H1 (cell line): ENCODE data around the gene KCNMA1. TPM values are rescaled to one million over a fixed set of nuclear protein-coding genes. Genes with fewer than 3 reads are reported as not detected.

Experiments used
- CTCF ChIA-PET: fragments of 300-600 bp; sonication (Branson Sonifier 250); formaldehyde crosslinking; loops from one replicate; lab custom pipeline; 2021; ENCODE audit not compliant: partially characterized antibody; lab: Charles Lee
- POLR2A ChIA-PET: fragments of 300-600 bp; sonication (Branson Sonifier 250); formaldehyde crosslinking; loops from one replicate; lab custom pipeline; 2021; ENCODE audit warnings: inconsistent platforms; ENCODE audit not compliant: partially characterized antibody; lab: Charles Lee
- DNase-seq, 2 experiments: peaks; one replicate each; pipeline versions ENCODE4 v3.0.0 to v3.0.0-alpha.2; 2010 to 2022; ENCODE audit warnings: low spot score in 2 of 2, low read depth in 1 of 2, mixed read lengths in 1 of 2
- FAIRE-seq: peaks from 2 replicates; lab custom pipeline; 2011; peaks lifted over from hg19 to GRCh38; lab: Jason Lieb, UNC
- H2AFZ ChIP-seq: 2 replicates; pipeline ENCODE4 v1.8.1; 2012; ENCODE audit warnings: low read length, inconsistent platforms
- H2AK5ac ChIP-seq: 2 replicates; pipeline ENCODE4 v1.6.1; 2013; ENCODE audit warnings: low read depth, low read length
- H2BK120ac ChIP-seq: replicated peaks from 2 replicates; pipeline ENCODE3; 2013; ENCODE audit warnings: low read depth, low read length, inconsistent platforms
- H2BK12ac ChIP-seq: 2 replicates; pipeline ENCODE4 v1.6.1; 2013; ENCODE audit warnings: low read depth, low read length
- H2BK15ac ChIP-seq: 2 replicates; pipeline ENCODE4 v1.6.1; 2013; ENCODE audit warnings: low read length
- H2BK20ac ChIP-seq: 2 replicates; pipeline ENCODE4 v1.6.1; 2013; ENCODE audit warnings: low read length
- H2BK5ac ChIP-seq: 2 replicates; pipeline ENCODE4 v1.6.1; 2013; ENCODE audit warnings: low read depth, low read length
- H3K14ac ChIP-seq: 2 replicates; pipeline ENCODE4 v1.6.1; 2013; ENCODE audit warnings: inconsistent platforms; ENCODE audit not compliant: insufficient read length
- H3K18ac ChIP-seq: 2 replicates; pipeline ENCODE4 v1.6.1; 2013; ENCODE audit warnings: low read length; ENCODE audit errors: extremely low read depth
- H3K23ac ChIP-seq: 2 replicates; pipeline ENCODE4 v1.6.1; 2013; ENCODE audit warnings: inconsistent platforms; ENCODE audit not compliant: insufficient read length
- H3K23me2 ChIP-seq: 2 replicates; pipeline ENCODE4 v1.6.1; 2013; ENCODE audit warnings: low read depth, low read length
- H3K27ac ChIP-seq: 2 replicates; pipeline ENCODE4 v1.6.1; 2011; ENCODE audit warnings: low read depth, low read length, inconsistent platforms
- H3K27me3 ChIP-seq, 4 experiments: replicated peaks in 1 of 4; 1 replicate in 1 of 4; 2 replicates in 3 of 4; pipeline versions ENCODE4 v1.6.1 to v1.8.1; 2011 to 2013; ENCODE audit warnings: low read length in 3 of 4, mild to moderate bottlenecking in 3 of 4, inconsistent platforms in 2 of 4, mixed read lengths in 2 of 4, moderate library complexity in 1 of 4; ENCODE audit not compliant: control insufficient read depth in 3 of 4, insufficient read depth in 3 of 4; ENCODE audit errors: extremely low read depth in 1 of 4
- H3K36me3 ChIP-seq, 4 experiments: 2 replicates each; pipeline versions ENCODE4 v1.6.1 to v1.8.1; 2011 to 2013; ENCODE audit warnings: mild to moderate bottlenecking in 4 of 4, low read length in 3 of 4, moderate library complexity in 2 of 4, control low read depth in 1 of 4, inconsistent platforms in 1 of 4; ENCODE audit not compliant: insufficient read depth in 4 of 4, control insufficient read depth in 2 of 4
- H3K4ac ChIP-seq: replicated peaks from 2 replicates; pipeline ENCODE3; 2013; ENCODE audit warnings: low read length, low read depth, mixed read lengths, inconsistent platforms; ENCODE audit not compliant: insufficient read length
- H3K4me1 ChIP-seq, 4 experiments: replicated peaks in 1 of 4; 1 replicate in 1 of 4; 2 replicates in 3 of 4; pipeline versions ENCODE4 v1.6.1 to v1.8.1; 2011 to 2013; ENCODE audit warnings: low read length in 3 of 4, inconsistent platforms in 2 of 4, mixed read lengths in 1 of 4; ENCODE audit not compliant: insufficient read depth in 4 of 4, control insufficient read depth in 3 of 4
- H3K4me2 ChIP-seq, 2 experiments: 2 replicates each; pipeline versions ENCODE4 v1.6.1 to v1.8.1; 2011 to 2013; ENCODE audit warnings: low read depth in 2 of 2, low read length in 2 of 2, control low read depth in 1 of 2, inconsistent platforms in 1 of 2, mild to moderate bottlenecking in 1 of 2; ENCODE audit not compliant: insufficient read depth in 1 of 2
- H3K4me3 ChIP-seq, 4 experiments: fragments of 200-600, 300-600 bp in 1 of 4; sonication (generic), shearing (Covaris generic), sonication (Bioruptor Twin) in 1 of 4; 2 replicates each; pipeline versions ENCODE4 v1.5.1 to v1.8.1; 2011 to 2016; ENCODE audit warnings: low read length in 4 of 4, low read depth in 3 of 4, control low read depth in 2 of 4, inconsistent platforms in 2 of 4, mild to moderate bottlenecking in 2 of 4, mixed read lengths in 1 of 4, moderate library complexity in 1 of 4; ENCODE audit not compliant: insufficient read depth in 2 of 4; ENCODE audit errors: extremely low read depth in 1 of 4
- H3K56ac ChIP-seq: replicated peaks from 2 replicates; pipeline ENCODE3; 2013; ENCODE audit warnings: low read depth, mild to moderate bottlenecking, mixed read lengths, low read length, inconsistent platforms; ENCODE audit not compliant: insufficient read length
- H3K79me1 ChIP-seq: 2 replicates; pipeline ENCODE4 v1.6.1; 2013; ENCODE audit warnings: low read depth, low read length, control low read depth
- H3K79me2 ChIP-seq, 2 experiments: 2 replicates each; pipeline versions ENCODE4 v1.6.1 to v1.8.1; 2012 to 2013; ENCODE audit warnings: low read length in 2 of 2, mild to moderate bottlenecking in 2 of 2, inconsistent platforms in 1 of 2; ENCODE audit not compliant: insufficient read depth in 2 of 2, control insufficient read depth in 1 of 2
- H3K9ac ChIP-seq, 4 experiments: replicated peaks in 1 of 4; 1 replicate in 1 of 4; 2 replicates in 3 of 4; pipeline versions ENCODE4 v1.6.1 to v1.8.1; 2011 to 2013; ENCODE audit warnings: low read depth in 3 of 4, low read length in 3 of 4, control low read depth in 2 of 4, mild to moderate bottlenecking in 2 of 4, moderate library complexity in 2 of 4, inconsistent platforms in 1 of 4; ENCODE audit errors: extremely low read depth in 1 of 4
- H3K9me3 ChIP-seq, 2 experiments: 2 replicates each; pipeline versions ENCODE4 v1.6.1 to v1.8.1; 2012 to 2013; ENCODE audit warnings: mild to moderate bottlenecking in 2 of 2, moderate library complexity in 2 of 2, control low read depth in 1 of 2, inconsistent platforms in 1 of 2, low read depth in 1 of 2, low read length in 1 of 2, mixed read lengths in 1 of 2; ENCODE audit not compliant: insufficient read depth in 2 of 2
- H4K20me1 ChIP-seq, 2 experiments: replicated peaks in 1 of 2; 2 replicates each; pipeline versions ENCODE3 to v1.8.1; 2011 to 2013; ENCODE audit warnings: inconsistent platforms in 2 of 2, low read length in 2 of 2, mild to moderate bottlenecking in 1 of 2; ENCODE audit not compliant: insufficient read depth in 2 of 2, control insufficient read depth in 1 of 2
- H4K5ac ChIP-seq: 2 replicates; pipeline ENCODE4 v1.6.1; 2013; ENCODE audit warnings: low read length, low read depth, mixed read lengths, inconsistent platforms; ENCODE audit not compliant: insufficient read length
- H4K8ac ChIP-seq: 2 replicates; pipeline ENCODE4 v1.8.0; 2013; ENCODE audit warnings: mild to moderate bottlenecking, moderate library complexity, low read length, inconsistent platforms; ENCODE audit not compliant: insufficient read depth; ENCODE audit errors: extremely low read depth
- H4K91ac ChIP-seq: replicated peaks from 2 replicates; pipeline ENCODE3; 2013; ENCODE audit warnings: low read length, mixed read lengths, inconsistent platforms; ENCODE audit not compliant: insufficient read length
- BRCA1 ChIP-seq: IDR thresholded peaks from 2 replicates; pipeline ENCODE4 v1.6.1; 2012; ENCODE audit warnings: low read depth, low read length, improper control_type of control experiment
- CBX5 ChIP-seq: fragments of 300-800, 300-1000 bp; sonication (generic); IDR thresholded peaks from 2 replicates; pipeline ENCODE4 v1.7.1; 2016; ENCODE audit warnings: antibody characterized with exemption, low read length, low read depth
- CHD2 ChIP-seq: IDR thresholded peaks from 2 replicates; pipeline ENCODE4 v1.6.1; 2012; ENCODE audit warnings: low read length, improper control_type of control experiment
- CREB1 ChIP-seq: IDR thresholded peaks from 2 replicates; pipeline ENCODE4 v1.6.1; 2012; ENCODE audit warnings: inconsistent platforms
- EZH2 ChIP-seq: fragments of 200-600 bp; sonication (generic); IDR thresholded peaks from 2 replicates; pipeline ENCODE4 v1.7.1; 2012; ENCODE audit warnings: low read depth, mild to moderate bottlenecking, moderate library complexity, low read length, inconsistent platforms; ENCODE audit not compliant: severe bottlenecking
- MAX ChIP-seq: IDR thresholded peaks from 2 replicates; pipeline ENCODE4 v1.6.1; 2012; ENCODE audit warnings: inconsistent platforms
- NANOG ChIP-seq: IDR thresholded peaks from 2 replicates; pipeline ENCODE4 v1.6.1; 2011; ENCODE audit warnings: low read length, low read depth, mild to moderate bottlenecking, inconsistent platforms; ENCODE audit not compliant: insufficient read depth, poor library complexity, severe bottlenecking
- RBBP5 ChIP-seq: IDR thresholded peaks from 2 replicates; pipeline ENCODE4 v1.7.1; 2012; ENCODE audit warnings: low read depth, mild to moderate bottlenecking, inconsistent platforms, low read length, moderate library complexity, borderline replicate concordance
- RNF2 ChIP-seq: fragments of 200-900, 300-1000 bp; sonication (generic); IDR thresholded peaks from 2 replicates; pipeline ENCODE4 v1.7.1; 2016; ENCODE audit warnings: borderline replicate concordance, low read depth, mild to moderate bottlenecking, antibody characterized with exemption, low read length; ENCODE audit not compliant: poor library complexity, severe bottlenecking; ENCODE audit errors: missing control alignments
- SIRT6 ChIP-seq: IDR thresholded peaks from one replicate; pipeline ENCODE4 v1.7.1; 2012; ENCODE audit warnings: low read length, inconsistent platforms
- SRF ChIP-seq: IDR thresholded peaks from 2 replicates; pipeline ENCODE4 v1.6.1; 2011; ENCODE audit warnings: mild to moderate bottlenecking, low read depth, low read length, moderate library complexity
- SUZ12 ChIP-seq: fragments of 200-600 bp; sonication (generic); IDR thresholded peaks from 2 replicates; pipeline ENCODE4 v1.6.1; 2012; ENCODE audit warnings: mild to moderate bottlenecking, inconsistent platforms, low read length, moderate library complexity, mixed read lengths
- ZNF274 ChIP-seq: IDR thresholded peaks from 2 replicates; pipeline ENCODE4 v1.7.0; 2012; ENCODE audit warnings: low read length, borderline replicate concordance; ENCODE audit errors: extremely low read depth
- WGBS, 2 experiments: shearing (Covaris generic) in 1 of 2; methylation state at CpG; one replicate each; pipeline versions ENCODE4 v1.1.6 to v1.1.7; 2013 to 2015; ENCODE audit warnings: low lambda C conversion rate in 2 of 2, mixed read lengths in 2 of 2, inconsistent platforms in 1 of 2, low coverage in 1 of 2, missing lambda C conversion rate in 1 of 2; ENCODE audit not compliant: insufficient replicate concordance in 2 of 2, insufficient coverage in 1 of 2, insufficient read length in 1 of 2; ENCODE audit errors: extremely low coverage in 1 of 2, missing lambda C conversion rate in 1 of 2; 5-methylcytosine and 5-hydroxymethylcytosine counted together
- polyA plus RNA-seq, 7 experiments: library from polyadenylated mRNA; depleted of rRNA in 3 of 7; stranded (reverse) in 5 of 7; unstranded in 2 of 7; fragments of >200 nt in 5 of 7; fragments of 200-250 nt in 2 of 7; gene quantifications; 1 replicate in 5 of 7; 2 replicates in 1 of 7; 4 replicates in 1 of 7; pipeline versions ENCODE4 v1.2.1 to v1.2.3, GENCODE V29; 2011 to 2013; ENCODE audit warnings: missing spikeins in 2 of 7, mixed read lengths in 2 of 7
- total RNA-seq: library from RNA; stranded (reverse); fragmentation: NEBNext Ultra II Directional; extraction: Animal tissue kit (Norgen Biotek cat#: 25700); gene quantifications from 2 replicates; pipeline ENCODE4 v1.2.1, GENCODE V29; 2021

KCNMA1 gene
- total and polyA plus RNA-seq, 2 of the 8 experiments (the other 6 are each of a cell fraction or from before 2014, with no cell fraction given), result 10.2 to 11.1 TPM

GRCh38 chr10:77334501-77334900 is 303.1 kb downstream of the KCNMA1 start:
- no peaks in the 10 kb centered on the region for H3K79me2 ChIP-seq

More at GRCh38 chr10:77334501-77334900, 303.1 kb downstream of the KCNMA1 start:
- H2BK20ac ChIP-seq, result no peak overlapping the region
- POLR2A ChIA-PET, result no interaction called here
- H3K4me2 ChIP-seq, result no peak overlapping the region
- FAIRE-seq (no peak), DNase-seq (no peak)
- H3K4ac ChIP-seq, result no peak overlapping the region
- H3K4me1 ChIP-seq, result no peaks in the 10 kb centered on the region
- H4K20me1 ChIP-seq, result no peaks in the 10 kb centered on the region
- no peaks in the 10 kb centered on the region for H3K79me1 ChIP-seq
- H2AK5ac ChIP-seq, result no peak overlapping the region
- H4K91ac ChIP-seq, result no peak overlapping the region
- WGBS, 2 experiments, result 87% methylated on average over 2 of the region's 2 CpGs; no CpG with 5 or more reads in 1 of the 2 experiments
- no peak overlapping the region for H3K56ac ChIP-seq
- H3K23me2 ChIP-seq, result no peaks in the 10 kb centered on the region
- H4K5ac ChIP-seq, result no peak overlapping the region
- H3K9me3 ChIP-seq, result peaks cover under 1 to 3% of the 10 kb centered on the region in 2 experiments; a peak in 2 of 4 replicates
- no peak overlapping the region for H3K14ac ChIP-seq
- no peak overlapping the region for H2BK15ac ChIP-seq
- no peaks in the 10 kb centered on the region for H3K36me3 ChIP-seq
- no peaks in the 10 kb centered on the region for H3K27me3 ChIP-seq
- H3K4me3 ChIP-seq, result no peak overlapping the region
- no peak overlapping the region for H4K8ac ChIP-seq
- CTCF ChIA-PET, result no interaction called here
- H3K23ac ChIP-seq, result no peak overlapping the region
- no peak overlapping the region for H2AFZ ChIP-seq
- no peak overlapping the region for H3K27ac ChIP-seq
- H3K18ac ChIP-seq, result no peak overlapping the region
- TF ChIP-seq MAX (no peak), EZH2 (no peak), SIRT6 (no peak), SUZ12 (no peak), NANOG (no peak), CHD2 (no peak), SRF (no peak), CBX5 (no peak), ZNF274 (no peak), CREB1 (no peak), RBBP5 (no peak), RNF2 (no peak), BRCA1 (no peak)
- no peak overlapping the region for H2BK120ac ChIP-seq
- H2BK12ac ChIP-seq, result no peak overlapping the region
- no peak overlapping the region for H2BK5ac ChIP-seq
- H3K9ac ChIP-seq, result no peak overlapping the region
